ENCODE results near the gene FAM161A.

The FAM161A gene

DNA sequence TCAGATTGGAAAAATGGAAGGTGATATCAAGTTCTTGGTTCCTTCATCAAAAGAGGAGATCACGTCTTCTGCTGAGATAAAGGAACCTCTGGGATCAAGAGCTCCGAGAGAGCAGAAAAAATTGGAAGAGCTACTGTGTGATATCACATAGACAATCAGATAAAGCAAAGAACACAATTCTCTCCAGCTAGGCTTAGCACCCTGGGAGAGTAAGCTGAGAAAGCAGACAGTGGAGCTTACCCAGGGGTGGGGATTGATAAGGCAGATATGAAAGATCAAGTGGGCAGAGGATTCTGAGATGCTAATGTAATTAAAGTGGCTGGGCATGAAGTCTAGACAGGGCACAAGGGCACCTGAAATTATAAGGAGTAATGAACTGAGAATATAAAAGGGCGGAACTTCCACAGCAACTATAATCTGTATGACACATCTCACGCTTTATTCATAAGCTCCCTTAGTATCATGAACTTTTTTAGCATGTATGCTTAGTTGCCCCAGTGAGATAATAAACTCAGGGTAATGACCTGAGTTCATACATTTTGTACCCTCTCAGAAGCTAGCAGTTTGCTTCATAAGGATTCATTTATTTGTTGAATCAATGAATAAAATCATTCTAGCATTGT, 65.8 kb downstream of the FAM161A start:
- H3K4me2 ChIP-seq (ENCODE audit: low read length): no peak overlapping the region
- H3K27me3 ChIP-seq (ENCODE audit: low read depth, low read length): 0 out of 2 replicates have a peak, but pooled peaks cover 3% of the 10 kb centered on the region
- H3K27ac ChIP-seq (ENCODE audit: low read length): no peak overlapping the region
- H3K4me1 ChIP-seq (ENCODE audit: low read length): peaks cover 5% of the 10 kb centered on the region; the same call in 1 of the 2 replicates
- no peak overlapping the region for H3K4me3 ChIP-seq (ENCODE audit: low read length)
- no peaks in the 10 kb centered on the region for H3K36me3 ChIP-seq (replicated peaks; ENCODE audit: low read depth, low read length)
- no peak overlapping the region for H3K9ac ChIP-seq (ENCODE audit: low read length)
- no peaks in the 10 kb centered on the region for H4K20me1 ChIP-seq (ENCODE audit: insufficient read depth, low read length)
- no peaks in the 10 kb centered on the region for H3K9me3 ChIP-seq (ENCODE audit: insufficient read depth, low read length)
- H3K79me2 ChIP-seq (ENCODE audit: low read length): no peaks in the 10 kb centered on the region
- H2AFZ ChIP-seq (ENCODE audit: low read depth, low read length): no peak overlapping the region
- TF ChIP-seq, protein P1, sequence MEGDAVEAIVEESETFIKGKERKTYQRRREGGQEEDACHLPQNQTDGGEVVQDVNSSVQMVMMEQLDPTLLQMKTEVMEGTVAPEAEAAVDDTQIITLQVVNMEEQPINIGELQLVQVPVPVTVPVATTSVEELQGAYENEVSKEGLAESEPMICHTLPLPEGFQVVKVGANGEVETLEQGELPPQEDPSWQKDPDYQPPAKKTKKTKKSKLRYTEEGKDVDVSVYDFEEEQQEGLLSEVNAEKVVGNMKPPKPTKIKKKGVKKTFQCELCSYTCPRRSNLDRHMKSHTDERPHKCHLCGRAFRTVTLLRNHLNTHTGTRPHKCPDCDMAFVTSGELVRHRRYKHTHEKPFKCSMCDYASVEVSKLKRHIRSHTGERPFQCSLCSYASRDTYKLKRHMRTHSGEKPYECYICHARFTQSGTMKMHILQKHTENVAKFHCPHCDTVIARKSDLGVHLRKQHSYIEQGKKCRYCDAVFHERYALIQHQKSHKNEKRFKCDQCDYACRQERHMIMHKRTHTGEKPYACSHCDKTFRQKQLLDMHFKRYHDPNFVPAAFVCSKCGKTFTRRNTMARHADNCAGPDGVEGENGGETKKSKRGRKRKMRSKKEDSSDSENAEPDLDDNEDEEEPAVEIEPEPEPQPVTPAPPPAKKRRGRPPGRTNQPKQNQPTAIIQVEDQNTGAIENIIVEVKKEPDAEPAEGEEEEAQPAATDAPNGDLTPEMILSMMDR (IDR thresholded peaks at IDR 0.05; ENCODE audit: low read depth, low read length): no peak
- TF ChIP-seq EZH2phosphoT487 (IDR thresholded peaks at IDR 0.05; ENCODE audit: low read depth): no peak

DNA sequence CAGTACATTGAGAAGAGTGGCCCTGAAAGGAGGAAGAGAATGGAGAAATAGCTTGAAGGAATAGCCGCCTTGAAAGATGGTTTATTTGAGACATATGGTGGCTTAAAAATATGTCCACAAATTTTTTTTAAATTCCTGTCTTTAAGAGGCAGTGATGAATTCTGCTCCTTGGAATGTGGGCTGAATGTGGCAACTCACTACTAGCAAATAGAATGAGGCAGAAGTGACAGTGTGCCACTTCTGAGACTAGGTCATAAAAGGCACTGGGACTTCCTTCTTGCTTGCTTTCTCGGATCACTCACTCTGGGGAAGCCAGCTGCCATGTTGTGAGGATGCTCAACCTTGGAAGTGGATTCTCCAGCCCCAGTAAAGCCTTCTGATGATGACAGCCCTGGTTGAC, 67.0 kb downstream of the FAM161A start:
- no peak overlapping the region for H3K27ac ChIP-seq (ENCODE audit: low read length)
- H3K4me1 ChIP-seq (ENCODE audit: low read length): peaks cover 5% of the 10 kb centered on the region; the same call in 1 of the 2 replicates
- no peaks in the 10 kb centered on the region for H3K36me3 ChIP-seq (replicated peaks; ENCODE audit: low read depth, low read length)
- no peaks in the 10 kb centered on the region for H3K27me3 ChIP-seq (ENCODE audit: low read depth, low read length)
- H3K9me3 ChIP-seq (ENCODE audit: insufficient read depth, low read length): no peaks in the 10 kb centered on the region
- TF ChIP-seq, protein P1 (IDR thresholded peaks at IDR 0.05; ENCODE audit: low read depth, low read length): no peak
- TF ChIP-seq EZH2phosphoT487 (IDR thresholded peaks at IDR 0.05; ENCODE audit: low read depth): no peak
- H3K9ac ChIP-seq (ENCODE audit: low read length): no peak overlapping the region
- H4K20me1 ChIP-seq (ENCODE audit: insufficient read depth, low read length): no peaks in the 10 kb centered on the region
- no peaks in the 10 kb centered on the region for H3K79me2 ChIP-seq (ENCODE audit: low read length)
- H2AFZ ChIP-seq (ENCODE audit: low read depth, low read length): no peak overlapping the region
- H3K4me3 ChIP-seq (ENCODE audit: low read length): no peak overlapping the region
- H3K4me2 ChIP-seq (ENCODE audit: low read length): no peak overlapping the region

DNA sequence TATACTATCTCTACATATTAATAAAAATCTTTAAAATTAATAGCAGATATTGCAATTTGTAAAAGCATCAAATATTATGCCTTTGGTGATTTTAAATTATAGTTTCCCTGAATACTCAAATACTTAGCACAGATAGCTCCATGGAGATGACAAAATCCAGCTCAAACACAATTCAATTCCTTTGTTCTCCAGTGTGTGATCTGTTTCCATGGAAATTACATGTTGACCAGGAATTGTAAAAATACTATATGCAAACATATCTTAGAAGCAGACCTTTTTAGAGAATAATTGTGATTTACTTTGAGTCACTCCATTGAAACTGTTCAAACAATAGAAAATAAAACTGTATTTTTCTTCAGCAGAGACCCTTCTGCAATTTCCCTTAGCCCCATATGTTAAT, 68.3 kb downstream of the FAM161A start:
- TF ChIP-seq, protein P1 (IDR thresholded peaks at IDR 0.05; ENCODE audit: low read depth, low read length): no peak
- TF ChIP-seq EZH2phosphoT487 (IDR thresholded peaks at IDR 0.05; ENCODE audit: low read depth): no peak
- no peak overlapping the region for H3K9ac ChIP-seq (ENCODE audit: low read length)
- no peak overlapping the region for H3K27ac ChIP-seq (ENCODE audit: low read length)
- H3K27me3 ChIP-seq (ENCODE audit: low read depth, low read length): no peaks in the 10 kb centered on the region
- H2AFZ ChIP-seq (ENCODE audit: low read depth, low read length): no peak overlapping the region
- no peak overlapping the region for H3K4me2 ChIP-seq (ENCODE audit: low read length)
- no peak overlapping the region for H3K4me3 ChIP-seq (ENCODE audit: low read length)
- peaks cover 5% of the 10 kb centered on the region; the same call in 1 of the 2 replicates for H3K4me1 ChIP-seq (ENCODE audit: low read length)
- H3K36me3 ChIP-seq (replicated peaks; ENCODE audit: low read depth, low read length): no peaks in the 10 kb centered on the region
- H3K79me2 ChIP-seq (ENCODE audit: low read length): no peaks in the 10 kb centered on the region
- H3K9me3 ChIP-seq (ENCODE audit: insufficient read depth, low read length): no peaks in the 10 kb centered on the region; the same call in 1 of the 2 replicates
- no peaks in the 10 kb centered on the region for H4K20me1 ChIP-seq (ENCODE audit: insufficient read depth, low read length)

DNA sequence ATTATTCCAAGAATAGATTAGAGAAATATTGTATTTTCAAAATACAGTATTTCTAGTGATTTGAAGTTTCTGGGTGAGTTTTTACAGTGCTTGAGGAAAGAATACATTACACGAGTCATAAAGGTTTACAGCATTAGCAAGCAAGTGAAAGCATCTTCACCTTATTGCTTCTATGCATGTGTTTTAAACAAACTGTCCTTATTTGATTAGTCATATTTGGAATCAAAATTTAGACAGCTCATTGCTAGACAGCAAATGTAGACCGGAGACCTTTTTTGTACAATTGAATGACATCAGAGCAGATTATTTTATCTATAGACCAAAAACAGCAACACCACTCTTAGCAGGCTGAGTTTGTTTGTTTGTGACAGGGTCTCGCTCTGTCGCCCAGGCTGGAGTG, 69.2 kb downstream of the FAM161A start:
- no peaks in the 10 kb centered on the region for H3K36me3 ChIP-seq (replicated peaks; ENCODE audit: low read depth, low read length)

More for the DNA sequence above, 69.2 kb downstream of the FAM161A start:
- no peak overlapping the region for H3K27ac ChIP-seq (ENCODE audit: low read length)
- no peak overlapping the region for H3K9ac ChIP-seq (ENCODE audit: low read length)
- H3K79me2 ChIP-seq (ENCODE audit: low read length): no peaks in the 10 kb centered on the region
- TF ChIP-seq, protein P1 (IDR thresholded peaks at IDR 0.05; ENCODE audit: low read depth, low read length): no peak
- no peak for TF ChIP-seq EZH2phosphoT487 (IDR thresholded peaks at IDR 0.05; ENCODE audit: low read depth)
- no peaks in the 10 kb centered on the region for H3K27me3 ChIP-seq (ENCODE audit: low read depth, low read length)
- no peak overlapping the region for H2AFZ ChIP-seq (ENCODE audit: low read depth, low read length)
- no peaks in the 10 kb centered on the region for H4K20me1 ChIP-seq (ENCODE audit: insufficient read depth, low read length)
- H3K4me2 ChIP-seq (ENCODE audit: low read length): no peak overlapping the region
- peaks cover 5% of the 10 kb centered on the region; the same call in 1 of the 2 replicates for H3K4me1 ChIP-seq (ENCODE audit: low read length)
- no peak overlapping the region for H3K4me3 ChIP-seq (ENCODE audit: low read length)
- no peaks in the 10 kb centered on the region; the same call in 1 of the 2 replicates for H3K9me3 ChIP-seq (ENCODE audit: insufficient read depth, low read length)
